Measurements from ENCODE around the gene ZNF547. TPM values are rescaled to one million over a fixed set of nuclear protein-coding genes. Genes with fewer than 3 reads are reported as not detected.

The ZNF547 gene
- total RNA-seq, 3 donors from 2014 or later = 0.64 to 4.2 (median 1.6) TPM

DNA sequence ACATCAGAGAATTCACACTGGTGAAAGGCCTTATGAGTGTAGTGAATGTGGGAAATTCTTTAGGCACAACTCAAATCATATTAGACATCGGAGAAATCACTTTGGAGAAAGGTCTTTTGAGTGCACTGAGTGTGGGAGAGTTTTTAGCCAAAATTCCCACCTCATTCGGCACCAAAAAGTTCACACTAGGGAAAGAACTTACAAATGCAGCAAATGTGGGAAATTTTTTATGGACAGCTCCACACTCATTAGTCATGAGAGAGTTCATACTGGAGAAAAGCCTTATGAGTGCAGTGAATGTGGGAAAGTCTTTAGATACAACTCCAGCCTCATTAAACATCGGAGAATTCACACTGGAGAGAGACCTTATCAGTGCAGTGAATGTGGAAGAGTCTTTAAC lies 57.7 kb downstream of the ZNF547 start:
- TF ChIP-seq, protein P1, sequence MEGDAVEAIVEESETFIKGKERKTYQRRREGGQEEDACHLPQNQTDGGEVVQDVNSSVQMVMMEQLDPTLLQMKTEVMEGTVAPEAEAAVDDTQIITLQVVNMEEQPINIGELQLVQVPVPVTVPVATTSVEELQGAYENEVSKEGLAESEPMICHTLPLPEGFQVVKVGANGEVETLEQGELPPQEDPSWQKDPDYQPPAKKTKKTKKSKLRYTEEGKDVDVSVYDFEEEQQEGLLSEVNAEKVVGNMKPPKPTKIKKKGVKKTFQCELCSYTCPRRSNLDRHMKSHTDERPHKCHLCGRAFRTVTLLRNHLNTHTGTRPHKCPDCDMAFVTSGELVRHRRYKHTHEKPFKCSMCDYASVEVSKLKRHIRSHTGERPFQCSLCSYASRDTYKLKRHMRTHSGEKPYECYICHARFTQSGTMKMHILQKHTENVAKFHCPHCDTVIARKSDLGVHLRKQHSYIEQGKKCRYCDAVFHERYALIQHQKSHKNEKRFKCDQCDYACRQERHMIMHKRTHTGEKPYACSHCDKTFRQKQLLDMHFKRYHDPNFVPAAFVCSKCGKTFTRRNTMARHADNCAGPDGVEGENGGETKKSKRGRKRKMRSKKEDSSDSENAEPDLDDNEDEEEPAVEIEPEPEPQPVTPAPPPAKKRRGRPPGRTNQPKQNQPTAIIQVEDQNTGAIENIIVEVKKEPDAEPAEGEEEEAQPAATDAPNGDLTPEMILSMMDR (IDR thresholded peaks at IDR 0.05) = no peak
- Histone ChIP-seq H3K36me3 (ENCODE audit: low read depth) (peaks cover 11% of the 10 kb centered on the region), H3K4me3 (no peak overlapping the region), H3K9me3 (peaks cover 98% of the 10 kb centered on the region), H3K4me1 (ENCODE audit: low read depth) (no peaks in the 10 kb centered on the region)
- intact Hi-C loops (cut with DNase I, micrococcal nuclease) = no loop called here
- DNase-seq (no peak), ATAC-seq (no peak)

Other genes starting within 250 kb of the ZNF547 start
- not detected for gene USP29, start 243.6 kb upstream of the ZNF547 start, total RNA-seq
- gene ZIM3, start 218.3 kb upstream of the ZNF547 start, total RNA-seq = not detected
- gene DUXA, start 196.1 kb upstream of the ZNF547 start, total RNA-seq = not detected
- 10 to 100 TPM; 20.7 to 36.4 (median 27.2) TPM for gene ZNF264, start 172.1 kb upstream of the ZNF547 start, total RNA-seq
- gene AURKC, start 132.5 kb upstream of the ZNF547 start, total RNA-seq = 1 to 10 TPM in 1 of 3 donors, under 1 TPM in 2; 0.43 to 1.3 (median 0.98) TPM
- gene ZNF805, start 122.9 kb upstream of the ZNF547 start, total RNA-seq = 10 to 100 TPM in 2 of 3 donors, 1 to 10 TPM in 1; 7.3 to 18.6 (median 10.6) TPM
- 10 to 100 TPM; 25.7 to 55.8 (median 42.2) TPM for gene ZNF460, start 83.1 kb upstream of the ZNF547 start, total RNA-seq
- gene ZNF543, start 43.1 kb upstream of the ZNF547 start, total RNA-seq = 1 to 10 TPM; 2.5 to 9.4 (median 3.6) TPM
- gene ZNF304, start 12.3 kb upstream of the ZNF547 start, total RNA-seq = 10 to 100 TPM in 1 of 3 donors, 1 to 10 TPM in 2; 2.8 to 12.2 (median 4.2) TPM
- 1 to 10 TPM; 3.4 to 8.3 (median 3.5) TPM for gene TRAPPC2B, start within 50 bp of the ZNF547 start, total RNA-seq
- gene ZNF548, start 26.3 kb downstream of the ZNF547 start, total RNA-seq = 10 to 100 TPM in 2 of 3 donors, 1 to 10 TPM in 1; 8.3 to 23.2 (median 10.3) TPM
- 10 to 100 TPM in 2 of 3 donors, 1 to 10 TPM in 1; 8.3 to 13.4 (median 11.0) TPM for gene ZNF17, start 47.6 kb downstream of the ZNF547 start, total RNA-seq
- 1 to 10 TPM; 4.7 to 8.7 (median 8.0) TPM for gene ZNF749, start 71.8 kb downstream of the ZNF547 start, total RNA-seq
- gene VN1R1, start 93.6 kb downstream of the ZNF547 start, total RNA-seq = 1 to 10 TPM in 1 of 3 donors, not detected in 2; 2.2 TPM
- 1 to 10 TPM; 2.9 to 10.0 (median 5.9) TPM for gene ZNF772, start 114.0 kb downstream of the ZNF547 start, total RNA-seq
- 1 to 10 TPM; 3.9 to 8.4 (median 5.2) TPM for gene ZNF419, start 124.2 kb downstream of the ZNF547 start, total RNA-seq
- gene ZNF773, start 136.4 kb downstream of the ZNF547 start, total RNA-seq = 1 to 10 TPM; 5.7 to 6.9 (median 6.9) TPM
- gene ZNF549, start 163.8 kb downstream of the ZNF547 start, total RNA-seq = 1 to 10 TPM; 2.3 to 6.3 (median 3.7) TPM
- 1 to 10 TPM; 3.0 to 7.0 (median 4.5) TPM for gene ZNF550, start 196.3 kb downstream of the ZNF547 start, total RNA-seq
- 1 to 10 TPM; 2.0 to 5.0 (median 2.9) TPM for gene ZNF416, start 215.4 kb downstream of the ZNF547 start, total RNA-seq
- gene ZIK1, start 220.6 kb downstream of the ZNF547 start, total RNA-seq = 1 to 10 TPM; 1.2 to 6.2 (median 1.3) TPM
- 1 to 10 TPM; 1.7 to 3.1 (median 2.3) TPM for gene ZNF530, start 236.3 kb downstream of the ZNF547 start, total RNA-seq